Peyer's patch (tissue), 4 donors: ENCODE data around the gene F2RL2.

Source experiments
- POLR2A ChIP-seq, 2 donors: fragments of 450-650 bp; IDR thresholded peaks; one replicate each; pipeline ENCODE4 v1.5.1; 2017; ENCODE audit warnings: antibody characterized with exemption in 2 of 2, mild to moderate bottlenecking in 2 of 2, moderate library complexity in 2 of 2
- TF ChIP-seq, protein P1 (sequence below), 6 experiments: fragments of 450-650 bp in 4 of 6; fragments of 200-600 bp in 2 of 6; sonication (generic) in 1 of 6; IDR thresholded peaks; one replicate each; pipeline ENCODE4 v1.5.1; 2017 to 2019; ENCODE audit warnings: antibody characterized with exemption in 6 of 6, mild to moderate bottlenecking in 3 of 6, moderate library complexity in 1 of 6

DNA sequence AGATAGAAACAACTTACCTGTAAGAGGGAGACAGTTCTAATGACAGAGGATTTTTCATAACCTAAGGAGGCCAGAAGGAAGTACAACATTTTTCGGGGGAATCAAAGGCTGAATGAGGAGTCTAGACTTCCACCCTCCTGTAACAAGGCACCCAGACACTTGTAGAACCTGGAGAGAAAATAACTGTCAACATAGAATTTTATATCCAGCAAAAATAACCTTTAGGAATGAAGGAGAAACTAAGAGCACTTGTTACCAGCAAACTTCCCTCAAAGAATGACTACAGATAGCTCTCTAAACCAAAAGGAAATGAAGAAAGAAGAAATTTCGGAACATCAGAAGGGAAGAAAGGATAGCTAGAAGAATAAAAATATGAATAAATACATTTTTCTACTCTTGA is 25.9 kb upstream of the F2RL2 start:
- TF ChIP-seq, protein P1, sequence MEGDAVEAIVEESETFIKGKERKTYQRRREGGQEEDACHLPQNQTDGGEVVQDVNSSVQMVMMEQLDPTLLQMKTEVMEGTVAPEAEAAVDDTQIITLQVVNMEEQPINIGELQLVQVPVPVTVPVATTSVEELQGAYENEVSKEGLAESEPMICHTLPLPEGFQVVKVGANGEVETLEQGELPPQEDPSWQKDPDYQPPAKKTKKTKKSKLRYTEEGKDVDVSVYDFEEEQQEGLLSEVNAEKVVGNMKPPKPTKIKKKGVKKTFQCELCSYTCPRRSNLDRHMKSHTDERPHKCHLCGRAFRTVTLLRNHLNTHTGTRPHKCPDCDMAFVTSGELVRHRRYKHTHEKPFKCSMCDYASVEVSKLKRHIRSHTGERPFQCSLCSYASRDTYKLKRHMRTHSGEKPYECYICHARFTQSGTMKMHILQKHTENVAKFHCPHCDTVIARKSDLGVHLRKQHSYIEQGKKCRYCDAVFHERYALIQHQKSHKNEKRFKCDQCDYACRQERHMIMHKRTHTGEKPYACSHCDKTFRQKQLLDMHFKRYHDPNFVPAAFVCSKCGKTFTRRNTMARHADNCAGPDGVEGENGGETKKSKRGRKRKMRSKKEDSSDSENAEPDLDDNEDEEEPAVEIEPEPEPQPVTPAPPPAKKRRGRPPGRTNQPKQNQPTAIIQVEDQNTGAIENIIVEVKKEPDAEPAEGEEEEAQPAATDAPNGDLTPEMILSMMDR (IDR thresholded peaks at IDR 0.05): no peak
- TF ChIP-seq POLR2A (IDR thresholded peaks at IDR 0.05): no peak
